Measurements from ENCODE around the gene DDX56.

DNA sequence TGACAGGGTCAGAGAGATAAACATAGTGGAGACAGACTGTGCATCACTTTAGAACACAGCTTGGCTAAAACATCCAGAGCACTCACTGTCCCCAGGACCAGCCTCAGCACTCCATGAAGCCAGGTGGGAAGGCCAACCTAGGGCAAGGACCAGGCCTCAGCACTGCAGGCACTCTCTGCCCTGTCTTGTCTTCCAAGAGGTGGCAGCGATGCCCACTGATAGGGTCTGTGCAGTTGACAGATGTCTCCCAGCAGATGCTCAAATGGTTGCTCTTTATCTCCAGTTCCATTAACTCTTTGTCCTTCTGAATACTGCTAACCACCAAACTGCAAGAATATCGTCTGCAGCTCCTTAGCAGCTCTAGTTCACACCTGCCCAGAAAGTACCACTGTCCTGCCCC, 9.1 kb downstream of the DDX56 start:
- no peak for TF ChIP-seq CTCF (IDR thresholded peaks at IDR 0.05 in 2 of 3, conservative IDR thresholded peaks at IDR 0.05 in 1 of 3; ENCODE audit: insufficient read depth in 2 of 3, low read depth in 1 of 3, low read length in 3 of 3)
- TF ChIP-seq ARID2 (IDR thresholded peaks at IDR 0.05): no peak
- TF ChIP-seq KHSRP (IDR thresholded peaks at IDR 0.05): no peak
- TF ChIP-seq OTX1 (CRISPR knock-in tag; IDR thresholded peaks at IDR 0.05): no peak
- no peak for TF ChIP-seq HDAC6 (IDR thresholded peaks at IDR 0.05; ENCODE audit: low read depth, low read length)
- no peak for TF ChIP-seq ATF7 (IDR thresholded peaks at IDR 0.05)
- TF ChIP-seq ZNF140 (CRISPR knock-in tag; IDR thresholded peaks at IDR 0.05): no peak
- TF ChIP-seq EZH2 (IDR thresholded peaks at IDR 0.05; ENCODE audit: borderline replicate concordance, low read depth, low read length): no peak
- no peak for TF ChIP-seq CREM (IDR thresholded peaks at IDR 0.05; ENCODE audit: low read depth)
